ENCODE data around the gene RLF.
A peak's percentile ranks its signal among the peaks of the same experiment; 100 is the strongest.

Gene RLF

GRCh38 chr1:40161125-40161887 is at the start of gene RLF:
Gene RLF (plus strand): TSS chr1:40161387. CDS start chr1:40161400, 13 bp downstream.
- H3K27ac ChIP-seq: peak within 1 kb of the TSS; percentile 90
- TF ChIP-seq CTCF (conservative IDR thresholded peaks at IDR 0.05): no peak

DNA sequence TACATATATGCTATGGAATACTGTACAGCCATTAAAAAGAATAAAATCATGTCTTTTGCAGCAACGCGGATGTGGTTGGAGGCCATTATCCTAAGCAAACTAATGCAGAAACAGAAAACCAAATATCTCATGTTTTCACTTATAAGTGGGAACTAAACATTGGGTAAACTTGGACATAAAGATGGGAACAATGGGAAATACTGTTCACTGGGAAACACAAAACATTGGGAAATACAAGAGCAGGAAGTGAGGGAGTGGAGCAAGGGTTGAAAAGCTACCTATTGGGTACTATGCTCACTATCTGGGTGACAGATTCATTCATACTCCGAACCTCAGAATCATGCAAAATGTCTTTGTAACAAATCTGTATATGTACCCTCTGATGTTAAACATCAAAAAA is 46.8 kb upstream of the RLF start:
- no peak overlapping the region for H3K27ac ChIP-seq
- no peak for TF ChIP-seq CTCF (conservative IDR thresholded peaks at IDR 0.05)

DNA sequence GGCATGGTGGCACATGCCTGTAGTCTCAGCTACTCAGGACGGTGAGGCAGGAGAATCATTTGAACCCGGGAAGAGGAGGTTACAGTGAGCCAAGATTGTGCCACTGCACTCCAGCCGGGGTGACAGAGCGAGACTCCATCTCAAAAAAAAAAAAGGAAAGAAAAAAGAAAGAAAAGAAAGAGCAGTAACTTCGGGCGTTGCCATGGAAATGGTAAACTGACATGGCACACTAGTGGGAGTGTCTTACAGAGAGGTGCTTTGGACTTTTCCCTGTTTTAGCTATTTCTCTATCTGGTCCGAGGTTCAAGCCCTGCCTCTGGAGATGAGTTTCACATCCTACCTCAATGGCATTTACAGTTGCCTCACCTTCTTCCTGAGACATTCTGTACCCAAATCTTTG is 41.1 kb upstream of the RLF start:
- no peak overlapping the region for H3K27ac ChIP-seq
- no peak for TF ChIP-seq CTCF (conservative IDR thresholded peaks at IDR 0.05)

DNA sequence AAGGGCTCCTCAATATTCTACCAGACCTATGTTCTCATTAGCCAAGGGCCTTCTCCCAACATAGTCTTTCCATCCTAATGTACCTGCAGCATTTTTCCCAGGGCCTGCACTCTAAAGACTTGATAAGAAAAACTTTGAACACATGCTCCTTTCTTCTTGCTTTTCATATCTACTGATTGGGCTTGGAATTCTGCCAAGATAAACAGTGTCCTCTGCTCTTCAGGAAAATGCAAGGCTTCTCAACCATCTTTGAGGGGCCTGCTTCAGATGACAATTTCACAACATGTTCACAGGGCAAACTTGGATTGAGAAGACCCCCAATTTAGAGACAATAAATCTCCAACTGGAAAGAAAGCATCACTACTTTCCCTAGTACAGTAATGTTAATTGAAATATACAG is 38.3 kb upstream of the RLF start:
- no peak overlapping the region for H3K27ac ChIP-seq
- no peak for TF ChIP-seq CTCF (conservative IDR thresholded peaks at IDR 0.05)

DNA sequence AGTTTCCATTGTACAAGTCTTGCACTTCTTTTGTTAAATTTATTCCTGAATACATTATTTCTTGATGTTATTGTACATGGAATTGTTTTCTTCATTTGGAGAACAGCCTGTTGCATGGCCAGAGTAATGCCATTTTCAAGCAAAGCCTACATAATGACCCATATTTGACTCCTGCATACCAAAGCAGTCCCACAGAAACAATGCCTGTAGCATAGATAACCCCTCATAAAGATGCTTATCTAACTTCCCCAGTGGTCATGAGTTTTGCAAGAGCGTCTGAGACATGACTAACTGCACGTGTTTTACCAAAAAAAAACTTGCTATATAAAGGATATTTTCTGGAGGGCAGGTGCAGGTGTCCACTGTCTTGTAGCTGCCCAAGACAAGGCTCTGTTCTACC is 30.3 kb upstream of the RLF start:
- no peak for TF ChIP-seq CTCF (conservative IDR thresholded peaks at IDR 0.05)
- H3K27ac ChIP-seq: no peak overlapping the region

DNA sequence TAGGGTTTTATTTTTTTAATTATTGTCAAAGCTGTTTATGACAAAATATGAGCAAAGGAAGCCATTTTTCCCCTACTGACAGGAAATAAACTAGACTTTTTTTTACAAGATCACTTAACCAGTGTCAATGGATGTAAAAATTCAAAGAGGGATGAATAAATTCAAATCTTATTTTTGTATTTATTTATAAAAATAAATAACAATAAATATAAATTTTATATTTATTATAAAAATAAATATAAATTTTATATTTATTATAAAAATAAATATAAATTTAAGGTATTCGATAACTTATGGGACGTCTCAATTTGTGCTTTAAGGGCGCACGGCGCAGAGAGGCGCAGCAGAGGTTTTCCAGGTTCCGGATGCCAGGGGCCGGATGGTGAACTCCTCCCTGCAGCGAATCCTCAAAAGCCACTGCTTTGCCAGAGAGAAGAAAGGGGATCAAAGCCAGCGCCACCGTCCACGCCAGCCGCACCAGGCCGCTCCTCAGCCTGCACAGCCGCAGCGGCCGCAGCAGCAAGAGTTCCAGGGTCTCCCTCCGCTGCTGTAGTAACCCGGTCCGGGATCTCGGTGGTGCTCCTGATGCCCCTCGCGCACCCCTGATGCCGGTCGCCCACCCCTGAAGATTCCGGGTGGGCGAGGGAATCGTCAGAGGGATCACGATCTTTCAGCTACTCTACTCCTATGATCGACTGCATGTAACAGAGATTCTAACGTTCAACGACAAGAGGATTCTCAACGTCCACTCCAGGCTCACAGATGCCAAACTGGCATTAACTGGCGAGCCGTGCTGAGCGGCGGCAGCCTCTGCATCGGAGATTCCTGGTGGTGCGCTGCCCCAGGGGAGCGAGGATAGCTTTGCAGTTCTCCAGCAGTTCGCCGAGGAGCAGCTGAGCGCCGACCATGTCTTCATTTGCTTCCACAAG is 28.5 kb upstream of the RLF start:
- H3K27ac ChIP-seq: no peak overlapping the region
- TF ChIP-seq CTCF (conservative IDR thresholded peaks at IDR 0.05): no peak

GRCh38 chr1:40133312-40133665 is 27.9 kb upstream of the RLF start:
- TF ChIP-seq CTCF (conservative IDR thresholded peaks at IDR 0.05): no peak
- H3K27ac ChIP-seq: no peak overlapping the region

All from VCaP (cell line).